GM12873 (cell line): ENCODE data around the gene AREL1.

ENCODE experiments used
- CTCF ChIP-seq: IDR thresholded peaks from 2 replicates; pipeline ENCODE4 v1.5.1; 2012; ENCODE audit warnings: low read depth, mild to moderate bottlenecking, moderate library complexity, low read length, control low read depth; ENCODE audit not compliant: insufficient read depth; ENCODE audit errors: missing control alignments

Gene AREL1

DNA sequence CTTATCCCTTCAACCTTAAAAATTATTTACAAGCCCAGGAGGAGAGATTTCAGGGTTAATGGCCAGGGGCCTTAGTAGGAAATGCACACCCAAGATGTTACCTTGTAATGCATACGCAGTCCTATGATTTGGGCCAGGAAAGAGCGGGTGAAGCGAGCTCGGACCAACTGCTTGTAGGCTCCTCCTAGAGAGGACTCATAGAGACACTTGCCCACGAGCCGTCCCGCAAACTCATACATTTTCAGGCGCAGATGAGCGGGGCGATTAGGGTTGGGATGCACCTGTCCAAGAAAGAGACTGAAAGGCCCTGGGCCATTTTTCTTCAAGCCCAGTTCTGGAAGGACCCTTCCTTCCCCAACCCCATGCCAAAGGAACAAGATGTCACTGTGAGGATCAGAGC is 43.0 kb downstream of the AREL1 start:
- no peak for TF ChIP-seq CTCF

DNA sequence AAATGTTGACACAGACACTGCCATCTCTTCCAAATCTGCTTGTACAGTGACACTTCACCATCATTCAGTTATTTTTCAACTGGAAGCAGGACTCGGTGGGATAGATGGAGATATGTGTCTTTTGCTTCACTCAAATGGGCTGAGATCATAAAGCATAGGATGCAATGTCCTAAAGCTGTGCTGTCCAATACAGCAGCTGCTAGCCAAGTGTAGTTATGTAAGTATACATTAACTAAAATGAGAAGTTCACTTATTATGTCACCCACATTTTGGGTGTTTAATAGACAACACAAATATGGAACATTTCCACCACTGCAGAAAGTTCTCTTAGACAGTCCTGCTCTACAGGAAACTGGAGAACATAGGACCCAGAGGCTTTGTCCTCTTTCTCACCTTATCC is 43.6 kb downstream of the AREL1 start:
- no peak for TF ChIP-seq CTCF

DNA sequence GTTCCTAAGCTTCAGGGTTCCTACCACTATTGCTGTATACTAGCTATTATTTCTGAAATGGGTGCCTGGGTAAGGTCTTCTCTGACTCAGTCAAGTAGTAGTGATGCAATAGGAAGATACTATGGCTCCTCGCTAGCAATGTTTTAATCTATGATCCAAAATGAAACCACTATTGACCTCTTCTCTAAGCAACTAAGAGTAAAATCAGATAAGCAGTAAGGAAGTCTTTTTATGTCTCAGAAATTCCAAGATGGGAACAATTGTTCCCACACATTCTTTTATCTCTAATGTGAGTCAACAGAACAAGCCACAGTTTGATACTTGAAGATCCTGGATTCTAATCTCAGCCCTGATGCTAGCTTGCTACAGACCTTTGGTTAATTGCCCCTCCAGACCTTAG is 45.1 kb downstream of the AREL1 start:
- TF ChIP-seq CTCF: no peak

DNA sequence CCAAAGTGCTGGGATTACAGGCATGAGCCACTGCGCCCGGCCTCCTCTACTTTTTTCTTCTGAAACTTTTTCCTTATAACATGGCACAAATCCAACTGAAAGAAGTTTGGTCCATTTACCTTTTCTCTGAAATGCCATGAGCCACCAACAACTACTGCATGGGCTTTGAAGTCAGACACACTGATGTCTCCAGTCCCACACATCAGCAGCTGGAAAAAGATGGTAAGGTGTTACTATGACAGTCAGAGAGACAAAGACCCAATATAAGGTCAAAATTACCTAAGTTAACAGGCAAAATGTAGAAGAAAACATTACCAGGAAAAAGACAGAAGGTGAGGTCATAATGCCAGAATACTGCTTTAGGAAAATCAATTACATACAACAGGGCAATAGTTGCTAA is 48.2 kb downstream of the AREL1 start:
- no peak for TF ChIP-seq CTCF

GRCh38 chr14:74663884-74664283 is 49.0 kb downstream of the AREL1 start:
- no peak for TF ChIP-seq CTCF

DNA sequence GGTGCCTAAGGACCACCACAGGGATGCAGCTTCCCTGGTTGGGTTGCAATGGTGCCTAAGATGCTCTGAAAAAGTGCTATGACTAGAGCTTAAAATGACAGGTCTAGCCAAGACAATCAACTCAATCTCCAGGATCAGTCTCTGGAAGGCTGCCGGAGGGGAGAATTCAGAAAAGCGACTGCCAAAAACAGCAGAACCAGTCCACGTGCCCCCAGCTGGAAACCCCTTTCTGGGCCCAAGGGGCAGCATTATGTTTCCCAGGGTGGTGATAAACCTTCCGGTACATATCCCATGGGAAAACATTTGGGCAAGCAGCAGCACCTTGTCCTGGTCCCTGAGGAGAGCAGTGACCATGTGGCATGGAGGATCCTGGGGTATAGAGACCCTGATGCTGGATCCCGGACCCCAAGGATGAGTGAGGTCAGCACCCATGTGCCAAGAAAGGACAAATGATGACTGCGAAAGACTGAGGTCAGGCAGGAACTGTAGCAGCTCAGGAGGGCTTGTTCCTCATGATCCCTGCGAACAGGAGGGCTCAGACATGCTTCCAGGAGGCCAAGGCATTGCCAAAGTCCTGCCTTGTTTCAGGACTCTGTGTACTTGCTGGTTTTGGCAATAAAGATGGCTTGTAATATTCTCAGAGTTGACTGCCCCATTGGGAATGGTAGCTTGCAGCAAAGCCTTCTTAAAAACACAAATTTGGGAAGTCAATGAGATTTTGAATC is 51.0 kb downstream of the AREL1 start:
- no peak for TF ChIP-seq CTCF

GRCh38 chr14:74660863-74661262 is 52.0 kb downstream of the AREL1 start:
- TF ChIP-seq CTCF: no peak
